TTC549 (cell line): ENCODE data around the gene GLS2.
A peak's percentile ranks its signal among the peaks of the same experiment; 100 is the strongest.
"Not testable (repeated sequence)": the region's sequence is repeated elsewhere in the genome, so short reads cannot be mapped to it uniquely, and the experiment has no call there.

Experiments used
- FAIRE-seq: peaks from 2 replicates; lab custom pipeline; 2012; peaks lifted over from hg19 to GRCh38; lab: Jason Lieb, UNC

The GLS2 gene

GRCh38 chr12:56488041-56488955 lies at the start of gene GLS2:
GLS2 (minus strand) TSS chr12:56488161; CDS start chr12:56488118, 43 bp downstream.
- no peak for FAIRE-seq

GRCh38 chr12:56537546-56537945 lies 49.6 kb upstream of the GLS2 start:
- FAIRE-seq, result no peak

DNA sequence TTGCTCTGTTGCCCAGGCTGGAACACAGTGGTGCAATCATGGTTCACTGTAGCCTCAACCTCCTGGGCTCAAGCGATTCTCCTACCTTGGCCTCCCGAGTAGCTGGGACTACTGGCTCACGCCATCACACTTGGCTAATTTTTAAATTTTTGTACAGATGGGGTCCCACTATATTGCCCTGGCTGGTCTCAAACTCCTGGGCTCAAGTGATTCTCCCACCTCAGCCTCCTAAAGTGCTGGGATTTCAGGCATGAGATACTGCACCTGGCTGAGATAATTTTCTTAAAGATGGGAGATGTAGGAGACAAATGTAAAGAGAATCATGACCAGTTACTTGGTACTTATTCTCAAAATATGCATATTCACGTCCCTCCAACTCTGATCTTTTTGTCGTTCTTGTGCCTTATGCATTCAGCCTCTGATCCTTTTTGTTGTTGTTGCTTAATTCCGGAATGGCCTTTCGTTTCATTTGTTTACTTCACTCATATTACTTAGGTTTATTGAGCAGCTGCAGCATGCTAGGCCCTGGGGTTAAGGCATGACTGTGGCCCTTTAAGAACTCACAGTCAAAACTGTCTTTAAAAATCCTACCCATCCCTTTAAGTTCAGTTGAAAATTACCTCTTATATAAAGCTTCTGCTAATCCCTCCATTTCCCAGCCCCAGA lies 42.6 kb upstream of the GLS2 start:
- FAIRE-seq, result no peak

- no peak for FAIRE-seq
These were observed 41.7 kb upstream of the GLS2 start for GRCh38 chr12:56529656-56530055.

DNA sequence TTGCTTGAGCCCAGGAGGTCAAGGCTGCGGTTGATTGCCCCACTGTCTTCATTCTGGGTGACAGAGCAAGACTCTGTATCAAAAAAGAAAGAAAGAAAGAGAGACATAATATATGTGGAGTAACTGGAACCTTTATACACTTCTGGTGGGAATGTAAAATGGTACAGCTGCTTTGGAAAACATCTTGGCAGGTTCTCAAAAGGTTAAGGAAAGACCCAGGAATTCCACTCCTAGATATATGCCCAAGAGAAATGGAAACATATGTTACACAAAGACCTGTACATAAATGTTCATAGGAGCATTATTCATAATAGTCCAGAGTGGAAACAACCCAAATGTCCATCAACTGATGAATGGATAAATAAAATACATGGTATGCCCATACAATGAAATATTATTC lies 40.9 kb upstream of the GLS2 start:
- FAIRE-seq, result no peak

- FAIRE-seq, result no peak
These were observed 34.6 kb upstream of the GLS2 start for GRCh38 chr12:56522411-56523193.

GRCh38 chr12:56521590-56522371 lies 33.8 kb upstream of the GLS2 start, which contains the start of gene RBMS2:
RBMS2 (plus strand) TSS chr12:56521820; CDS start chr12:56522024, 204 bp downstream.
- peak; percentile 87 for FAIRE-seq

GRCh38 chr12:56521209-56521589 lies 33.2 kb upstream of the GLS2 start:
- FAIRE-seq, result no peak

- FAIRE-seq, result no peak
These were observed 32.5 kb upstream of the GLS2 start for GRCh38 chr12:56520506-56520905.

- no peak for FAIRE-seq
These were observed 32.1 kb upstream of the GLS2 start for GRCh38 chr12:56520048-56520447.

GRCh38 chr12:56518570-56518969 lies 30.6 kb upstream of the GLS2 start:
- FAIRE-seq, result no peak

DNA sequence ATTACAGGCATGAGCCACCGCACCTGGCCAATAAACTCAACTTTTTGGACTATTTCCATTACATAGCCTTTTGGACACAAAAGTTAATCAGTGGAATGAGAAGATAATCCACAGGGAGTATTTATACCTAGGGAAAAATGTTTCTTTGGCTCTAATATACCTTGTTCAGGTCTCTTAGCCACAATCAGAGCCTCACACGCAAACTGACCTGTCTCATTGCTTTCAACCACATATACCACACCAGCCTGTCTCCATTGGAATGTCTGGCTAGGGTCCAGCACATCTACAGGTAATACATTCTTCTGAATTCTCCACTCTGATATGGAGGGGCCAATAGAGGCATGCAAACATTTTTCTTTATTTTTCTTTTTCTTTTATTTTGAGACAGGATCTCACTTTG lies 29.9 kb upstream of the GLS2 start:
- no peak for FAIRE-seq

- not testable (repeated sequence) for FAIRE-seq
These were observed 26.0 kb upstream of the GLS2 start for GRCh38 chr12:56514014-56514318.

- no peak for FAIRE-seq
These were observed 22.8 kb upstream of the GLS2 start for GRCh38 chr12:56510786-56511185.

- FAIRE-seq, result not testable (repeated sequence)
These were observed 11.9 kb upstream of the GLS2 start for GRCh38 chr12:56499879-56500278.

- not testable (repeated sequence) for FAIRE-seq
These were observed 11.5 kb upstream of the GLS2 start for GRCh38 chr12:56499452-56499851.

DNA sequence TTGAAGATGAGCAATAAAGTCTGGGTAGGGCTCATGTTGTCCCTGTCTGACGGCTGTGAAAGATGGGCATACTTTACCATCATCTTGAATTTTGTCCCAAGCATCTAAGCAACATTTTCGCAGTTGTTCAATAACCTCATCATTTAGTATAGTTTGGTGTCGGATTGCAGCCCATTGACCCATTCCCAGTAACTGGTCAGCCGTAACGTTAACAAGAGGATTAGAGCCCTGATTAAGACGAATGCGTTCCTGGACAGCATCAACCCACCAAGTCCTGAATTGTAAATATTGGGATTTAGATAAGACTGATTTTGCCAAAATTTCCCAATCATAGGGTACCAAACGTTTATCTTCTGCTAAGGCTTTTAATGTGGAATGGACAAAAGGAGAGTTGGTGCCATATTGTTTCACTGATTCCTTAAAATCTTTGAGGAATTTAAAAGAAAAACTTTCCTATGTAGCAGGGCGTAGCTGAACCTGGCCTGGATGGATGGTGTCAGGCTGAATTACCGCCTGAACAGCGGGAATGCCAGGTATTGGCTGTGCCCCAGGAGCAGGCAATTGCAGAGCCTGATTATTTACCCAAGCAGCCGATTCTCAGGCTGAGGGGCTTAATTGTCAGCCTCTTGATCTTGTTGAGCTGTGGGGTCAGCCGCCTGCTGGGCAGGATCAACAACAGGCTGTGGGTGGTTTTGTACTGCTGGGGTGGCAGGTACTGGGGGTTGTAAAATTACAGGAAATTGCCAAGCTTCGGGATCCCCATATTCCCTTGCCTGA lies 10.4 kb upstream of the GLS2 start:
- not testable (repeated sequence) for FAIRE-seq

GRCh38 chr12:56496704-56497103 lies 8.7 kb upstream of the GLS2 start:
- FAIRE-seq, result not testable (repeated sequence)

DNA sequence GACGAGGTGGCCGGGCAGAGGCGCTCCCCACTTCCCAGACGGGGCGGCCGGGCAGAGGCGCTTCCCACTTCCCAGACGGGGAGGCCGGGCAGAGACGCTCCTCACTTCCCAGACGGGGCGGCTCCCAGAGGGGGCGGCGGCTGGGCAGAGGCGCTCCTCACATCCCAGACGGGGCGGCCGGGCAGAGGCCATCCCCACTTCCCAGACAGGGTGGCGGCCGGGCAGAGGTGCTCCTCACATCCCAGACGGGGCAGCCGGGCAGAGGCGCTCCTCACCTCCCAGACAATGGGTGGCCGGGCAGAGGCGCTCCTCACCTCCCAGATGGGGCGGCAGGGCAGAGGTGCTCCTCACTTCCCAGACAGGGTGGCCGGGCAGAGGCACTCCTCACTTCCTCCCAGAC lies 6.5 kb upstream of the GLS2 start:
- not testable (repeated sequence) for FAIRE-seq

DNA sequence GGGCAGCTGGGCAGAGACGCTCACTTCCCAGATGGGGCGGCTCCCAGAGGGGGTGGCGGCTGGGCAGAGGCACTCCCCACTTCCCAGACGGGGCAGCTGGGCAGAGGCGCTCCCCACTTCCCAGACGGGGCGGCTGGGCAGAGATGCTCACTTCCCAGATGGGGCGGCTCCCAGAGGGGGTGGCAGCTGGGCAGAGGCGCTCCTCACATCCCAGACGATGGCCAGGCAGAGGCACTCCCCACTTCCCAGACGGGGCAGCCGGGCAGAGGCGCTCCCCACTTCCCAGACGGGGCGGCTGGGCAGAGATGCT lies 6.1 kb upstream of the GLS2 start:
- not testable (repeated sequence) for FAIRE-seq

DNA sequence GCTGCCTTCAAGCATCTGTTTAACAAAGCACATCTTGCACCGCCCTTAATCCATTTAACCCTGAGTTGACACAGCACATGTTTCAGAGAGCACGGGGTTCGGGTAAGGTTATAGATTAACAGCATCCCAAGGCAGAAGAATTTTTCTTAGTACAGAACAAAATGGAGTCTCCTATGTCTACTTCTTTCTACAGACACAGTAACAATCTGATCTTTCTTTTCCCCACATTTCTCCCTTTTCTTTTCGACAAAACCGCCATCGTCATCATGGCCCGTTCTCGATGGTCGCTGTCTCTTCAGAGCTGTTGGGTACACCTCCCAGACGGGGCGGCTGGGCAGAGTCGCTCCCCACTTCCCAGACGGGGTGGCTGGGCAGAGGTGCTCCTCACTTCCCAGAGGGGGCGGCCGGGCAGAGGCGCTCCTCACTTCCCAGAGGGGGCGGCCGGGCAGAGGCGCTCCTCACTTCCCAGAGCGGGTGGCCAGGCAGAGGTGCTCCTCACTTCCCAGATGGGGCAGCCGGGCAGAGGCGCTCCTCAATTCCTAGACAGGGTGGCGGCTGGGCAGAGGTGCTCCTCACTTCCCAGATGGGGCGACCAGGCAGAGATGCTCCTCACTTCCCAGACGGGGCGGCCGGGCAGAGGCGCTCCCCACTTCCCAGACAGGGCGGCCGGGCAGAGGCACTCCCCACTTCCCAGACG lies 5.6 kb upstream of the GLS2 start:
- FAIRE-seq, result not testable (repeated sequence)
